GM12878 (cell line): ENCODE data around the gene RHAG. TPM values are rescaled to one million over a fixed set of nuclear protein-coding genes. Genes with fewer than 3 reads are reported as not detected.

Experiments
- ATAC-seq: fragments of 200-7000 bp; cut with Tn5 transposase; 3 replicates; pipeline ENCODE4 v1.9.1; 2020; ENCODE audit warnings: mild to moderate bottlenecking, moderate library complexity
- BruUV-seq: library from RNA; stranded (reverse); fragments of 400-500 nt; replicated peaks from 2 replicates; lab custom pipeline; 2021; lab: Mats Ljungman, UMichigan
- CTCF ChIA-PET: fragments of 300-600 bp; sonication (Branson Sonifier 250); formaldehyde crosslinking; extraction: SDS; loops from one replicate; lab custom pipeline; 2021; ENCODE audit warnings: inconsistent platforms; lab: Yijun Ruan, JAX
- POLR2A ChIA-PET: fragments of 350-600 bp; formaldehyde crosslinking; extraction: SDS; loops from one replicate; lab custom pipeline; 2021; ENCODE audit warnings: inconsistent platforms; lab: Charles Lee
- RAD21 ChIA-PET: fragments of 300-600 bp; sonication (Branson Sonifier 250); formaldehyde crosslinking; loops from one replicate; lab custom pipeline; 2023; ENCODE audit warnings: antibody characterized with exemption; ENCODE audit not compliant: unreplicated experiment; lab: Charles Lee
- SMC1A ChIA-PET: fragments of 300-600 bp; sonication (Branson Sonifier 250); formaldehyde crosslinking; loops from one replicate; lab custom pipeline; 2023; ENCODE audit not compliant: unreplicated experiment, uncharacterized antibody; lab: Charles Lee
- DNase-seq: peaks from one replicate; pipeline ENCODE4 v3.0.0-alpha.2; 2011; ENCODE audit warnings: low read depth, low spot score
- FAIRE-seq: peaks from 3 replicates; lab custom pipeline; 2011; peaks lifted over from hg19 to GRCh38; lab: Jason Lieb, UNC
- H2AFZ ChIP-seq: 2 replicates; pipeline ENCODE4 v1.6.0; 2011; ENCODE audit warnings: low read depth, low read length, control low read depth; ENCODE audit not compliant: control insufficient read depth
- H3K27ac ChIP-seq: 2 replicates; pipeline ENCODE4 v1.5.1; 2011; ENCODE audit warnings: control low read depth; ENCODE audit not compliant: control insufficient read depth, insufficient read depth
- H3K27me3 ChIP-seq, 2 experiments: replicated peaks in 1 of 2; 2 replicates each; pipeline versions ENCODE4 v1.6.0 to v1.6.1; 2011; ENCODE audit warnings: low read length in 1 of 2; ENCODE audit not compliant: control insufficient read depth in 2 of 2, insufficient read depth in 2 of 2
- H3K36me3 ChIP-seq, 2 experiments: 2 replicates each; pipeline ENCODE4 v1.5.1; 2011; ENCODE audit warnings: low read length in 1 of 2; ENCODE audit not compliant: control insufficient read depth in 2 of 2, insufficient read depth in 2 of 2
- H3K4me1 ChIP-seq: 2 replicates; pipeline ENCODE4 v1.6.1; 2011; ENCODE audit warnings: mild to moderate bottlenecking, low read length, moderate library complexity, mixed read lengths; ENCODE audit not compliant: control insufficient read depth, insufficient read depth
- H3K4me2 ChIP-seq: 2 replicates; pipeline ENCODE4 v1.6.0; 2011; ENCODE audit warnings: control low read depth; ENCODE audit not compliant: control insufficient read depth, insufficient read depth
- H3K4me3 ChIP-seq: fragments of 200-600 bp; sonication (generic); 2 replicates; pipeline ENCODE4 v1.5.1; 2016
- H3K79me2 ChIP-seq: 2 replicates; pipeline ENCODE4 v1.6.0; 2011; ENCODE audit warnings: low read length; ENCODE audit not compliant: control insufficient read depth, insufficient read depth
- H3K9ac ChIP-seq: 2 replicates; pipeline ENCODE4 v1.8.0; 2011; ENCODE audit warnings: low read length, control low read depth, mixed read lengths; ENCODE audit not compliant: control insufficient read depth, insufficient read depth
- H3K9me3 ChIP-seq: replicated peaks from 3 replicates; pipeline ENCODE4 v1.5.1; 2011; ENCODE audit warnings: mild to moderate bottlenecking, low read length; ENCODE audit not compliant: control insufficient read depth, insufficient read depth
- H4K20me1 ChIP-seq: 2 replicates; pipeline ENCODE4 v1.6.0; 2011; ENCODE audit not compliant: control insufficient read depth, insufficient read depth
- ATF7 ChIP-seq: fragments of 450-650 bp; IDR thresholded peaks from 2 replicates; pipeline ENCODE4 v1.6.1; 2016; ENCODE audit warnings: low read depth, mild to moderate bottlenecking
- BACH1 ChIP-seq: fragments of 450-650 bp; IDR thresholded peaks from 2 replicates; pipeline ENCODE4 v1.6.1; 2017; ENCODE audit warnings: mild to moderate bottlenecking, borderline replicate concordance
- CHD2 ChIP-seq: IDR thresholded peaks from 2 replicates; pipeline ENCODE4 v1.6.1; 2011; ENCODE audit warnings: low read depth, low read length, improper control_type of control experiment, borderline replicate concordance
- DPF2 ChIP-seq: fragments of 450-650 bp; IDR thresholded peaks from 2 replicates; pipeline ENCODE4 v1.6.1; 2017; ENCODE audit warnings: mild to moderate bottlenecking
- GABPA ChIP-seq: IDR thresholded peaks from 2 replicates; pipeline ENCODE4 v1.6.1; 2014; ENCODE audit warnings: antibody characterized with exemption, low read depth, mild to moderate bottlenecking, inconsistent platforms
- IRF5 ChIP-seq: fragments of 450-650 bp; IDR thresholded peaks from 2 replicates; pipeline ENCODE4 v1.6.1; 2017; ENCODE audit warnings: borderline replicate concordance
- MAX ChIP-seq: IDR thresholded peaks from 2 replicates; pipeline ENCODE4 v1.6.1; 2012; ENCODE audit warnings: low read depth, low read length, improper control_type of control experiment
- MLLT1 ChIP-seq: fragments of 450-650 bp; IDR thresholded peaks from 2 replicates; pipeline ENCODE4 v1.6.1; 2016; ENCODE audit warnings: mild to moderate bottlenecking
- MTA3 ChIP-seq: IDR thresholded peaks from 2 replicates; pipeline ENCODE4 v1.6.1; 2012; ENCODE audit warnings: low read length, inconsistent platforms, borderline replicate concordance
- NR2C2 ChIP-seq: IDR thresholded peaks from 2 replicates; pipeline ENCODE4 v1.6.1; 2011; ENCODE audit warnings: borderline replicate concordance, low read depth; ENCODE audit not compliant: control insufficient read depth, insufficient read length
- PAX8 ChIP-seq: fragments of 450-650 bp; IDR thresholded peaks from 2 replicates; pipeline ENCODE4 v1.6.1; 2017; ENCODE audit warnings: mild to moderate bottlenecking, moderate library complexity
- POLR2AphosphoS2 ChIP-seq: IDR thresholded peaks from 2 replicates; pipeline ENCODE4 v1.6.1; 2011; ENCODE audit warnings: low read depth, mild to moderate bottlenecking, low read length, improper control_type of control experiment, moderate library complexity
- TCF7 ChIP-seq: IDR thresholded peaks from 2 replicates; pipeline ENCODE4 v1.6.1; 2014; ENCODE audit warnings: antibody characterized with exemption, borderline replicate concordance
- USF1 ChIP-seq: IDR thresholded peaks from 2 replicates; pipeline ENCODE4 v1.6.1; 2011; ENCODE audit warnings: borderline replicate concordance, low read depth, mild to moderate bottlenecking, moderate library complexity, mixed read lengths, low read length; ENCODE audit not compliant: insufficient read depth; ENCODE audit errors: extremely low read length
- ZNF592 ChIP-seq: fragments of 450-650 bp; IDR thresholded peaks from 2 replicates; pipeline ENCODE4 v1.6.1; 2017; ENCODE audit warnings: mild to moderate bottlenecking, moderate library complexity
- ZSCAN29 ChIP-seq: fragments of 450-650 bp; IDR thresholded peaks from 2 replicates; pipeline ENCODE4 v1.6.1; 2017; ENCODE audit warnings: mild to moderate bottlenecking, moderate library complexity
- in situ Hi-C: fragments of 300-500 bp; cut with MboI; formaldehyde crosslinking; loops from 9 replicates; pipeline ENCODE4 v1.14.3; 2018; ENCODE audit warnings: mixed read lengths
- intact Hi-C: fragments of 100-400 bp; cut with micrococcal nuclease; formaldehyde crosslinking; loops from one replicate; pipeline ENCODE4 v1.14.2; 2022; ENCODE audit not compliant: unreplicated experiment
- polyA plus RNA-seq, 11 experiments: library from polyadenylated mRNA; depleted of rRNA in 4 of 11; unstranded in 6 of 11; stranded (reverse) in 5 of 11; fragments of >200 nt; fragmentation: Nextera tagmentation in 4 of 11; fragmentation: Illumina TruSeq in 1 of 11; extraction: Ambion mirVana in 4 of 11; extraction: Trizol in 1 of 11; gene quantifications; 1 replicate in 1 of 11; 2 replicates in 10 of 11; pipeline versions ENCODE4 v1.2.1 to v1.2.3, GENCODE V29; 2011 to 2016; ENCODE audit warnings: inconsistent platforms in 2 of 11, missing spikeins in 2 of 11, low read depth in 1 of 11
- total RNA-seq, 4 experiments: library from RNA; depleted of rRNA in 3 of 4; stranded (reverse); fragments of >200 nt in 3 of 4; fragmentation: Illumina TruSeq in 1 of 4; extraction: Trizol in 1 of 4; gene quantifications; 2 replicates each; pipeline versions ENCODE4 v1.2.1 to v1.2.3, GENCODE V29; 2013 to 2021

Gene RHAG
- total and polyA plus RNA-seq, 10 of the 15 experiments (the other 5 are each of a cell fraction or from before 2014, with no cell fraction given): 0.06 to 0.18 (median 0.10) TPM; not detected in 6

- H3K27me3 ChIP-seq: no peaks in the 10 kb centered on the region
- no peak overlapping the region for H2AFZ ChIP-seq
- in situ Hi-C loops: no loop called here
- H3K9ac ChIP-seq: no peak overlapping the region
- POLR2A ChIA-PET: no interaction called here
- DNase-seq (no peak), ATAC-seq (no peak), FAIRE-seq (no peak)
- no peak overlapping the region for H3K27ac ChIP-seq
- H3K9me3 ChIP-seq: no peaks in the 10 kb centered on the region
- CTCF ChIA-PET: interaction anchor here (1.3 kb wide), 1 partner anchor 203 kb away, joined by 3 read pairs; no protein-coding TSS in a partner anchor
- H3K4me3 ChIP-seq: no peak overlapping the region
- SMC1A ChIA-PET: no interaction called here
- no peaks in the 10 kb centered on the region for H4K20me1 ChIP-seq
- TF ChIP-seq ATF7: no peak
- TF ChIP-seq TCF7: no peak
- TF ChIP-seq BACH1: no peak
- TF ChIP-seq DPF2: no peak
- no peak for TF ChIP-seq NR2C2
- no peak for TF ChIP-seq POLR2AphosphoS2
- TF ChIP-seq MTA3: no peak
- no peak for TF ChIP-seq ZNF592
- no peak for TF ChIP-seq USF1
- TF ChIP-seq MAX: no peak
- TF ChIP-seq CHD2: no peak
- TF ChIP-seq PAX8: no peak
- no peak for TF ChIP-seq ZSCAN29
- TF ChIP-seq GABPA: no peak
- no peak for TF ChIP-seq IRF5
- no peak for TF ChIP-seq MLLT1
- H3K36me3 ChIP-seq: no peaks in the 10 kb centered on the region
- no peak overlapping the region for H3K4me2 ChIP-seq
- intact Hi-C loops: no loop called here
- no peaks in the 10 kb centered on the region for H3K4me1 ChIP-seq
- H3K79me2 ChIP-seq: no peaks in the 10 kb centered on the region
- RAD21 ChIA-PET: no interaction called here
- no TSS peak for BruUV-seq
Observed at GRCh38 chr6:49648036-49648435, 11.4 kb upstream of the RHAG start.
